GM21390 (cell line): ENCODE data around the gene TSPAN12.
"Not testable (repeated sequence)": the region's sequence is repeated elsewhere in the genome, so short reads cannot be mapped to it uniquely, and the experiment has no call there.

ENCODE experiments used
- ATAC-seq: cut with Tn5 transposase; IDR thresholded peaks from one replicate; pipeline ENCODE4 v1.9.1; 2021; ENCODE audit not compliant: unreplicated experiment

The TSPAN12 gene, protein sequence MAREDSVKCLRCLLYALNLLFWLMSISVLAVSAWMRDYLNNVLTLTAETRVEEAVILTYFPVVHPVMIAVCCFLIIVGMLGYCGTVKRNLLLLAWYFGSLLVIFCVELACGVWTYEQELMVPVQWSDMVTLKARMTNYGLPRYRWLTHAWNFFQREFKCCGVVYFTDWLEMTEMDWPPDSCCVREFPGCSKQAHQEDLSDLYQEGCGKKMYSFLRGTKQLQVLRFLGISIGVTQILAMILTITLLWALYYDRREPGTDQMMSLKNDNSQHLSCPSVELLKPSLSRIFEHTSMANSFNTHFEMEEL

DNA sequence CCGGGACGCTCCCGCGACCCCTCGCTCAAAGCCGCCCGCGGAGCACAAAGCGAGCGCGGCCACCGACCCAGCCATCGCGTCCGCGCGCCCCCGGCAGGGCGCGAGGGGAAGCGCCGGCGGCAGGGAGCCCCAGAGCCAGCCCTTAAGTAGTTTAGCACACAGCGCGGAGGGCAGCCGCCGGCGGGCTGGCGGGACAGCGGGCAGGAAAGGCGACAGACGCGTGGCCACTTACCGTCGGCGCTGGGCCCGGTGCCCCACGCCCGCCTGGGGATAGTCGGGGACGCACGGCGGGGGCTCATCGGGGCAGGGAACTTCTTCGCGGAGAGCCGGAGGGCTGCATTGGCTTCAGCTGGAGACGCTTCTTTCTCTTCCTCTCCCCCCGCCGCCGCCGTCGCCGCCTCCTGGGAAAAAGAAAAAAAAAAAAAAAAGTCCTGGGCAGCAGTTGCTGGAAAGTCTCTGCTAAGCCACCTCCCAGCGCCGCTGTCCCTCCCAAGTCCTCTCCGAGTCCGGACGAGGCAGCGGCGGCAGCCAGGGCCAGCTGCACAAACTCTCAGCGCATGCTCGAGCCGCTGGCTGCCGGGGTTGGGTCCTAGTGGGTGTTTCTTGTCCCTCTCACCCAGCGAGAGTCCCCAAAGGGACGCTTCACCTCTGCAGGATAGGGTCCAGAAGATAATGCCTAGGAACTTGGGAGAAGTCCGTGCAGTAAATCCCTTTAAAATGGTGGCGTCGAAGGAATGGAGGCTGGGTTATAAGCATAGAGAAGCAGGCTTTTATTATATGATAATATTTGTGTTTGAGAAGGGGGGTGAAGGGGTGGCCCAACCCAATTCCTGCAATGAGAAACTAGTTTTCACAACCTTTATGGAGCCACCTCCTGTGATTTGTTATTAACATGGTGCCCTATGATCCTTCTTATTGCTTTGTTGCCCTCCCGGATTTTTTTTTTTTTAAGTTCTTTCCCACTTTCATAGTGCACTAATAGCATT is at the start of gene TSPAN12:
TSPAN12 (minus strand) TSS at position 557 of the 986 bp plus-strand sequence. CDS start 1,381 bp downstream, outside the sequence.
- peak; percentile 82 for ATAC-seq

DNA sequence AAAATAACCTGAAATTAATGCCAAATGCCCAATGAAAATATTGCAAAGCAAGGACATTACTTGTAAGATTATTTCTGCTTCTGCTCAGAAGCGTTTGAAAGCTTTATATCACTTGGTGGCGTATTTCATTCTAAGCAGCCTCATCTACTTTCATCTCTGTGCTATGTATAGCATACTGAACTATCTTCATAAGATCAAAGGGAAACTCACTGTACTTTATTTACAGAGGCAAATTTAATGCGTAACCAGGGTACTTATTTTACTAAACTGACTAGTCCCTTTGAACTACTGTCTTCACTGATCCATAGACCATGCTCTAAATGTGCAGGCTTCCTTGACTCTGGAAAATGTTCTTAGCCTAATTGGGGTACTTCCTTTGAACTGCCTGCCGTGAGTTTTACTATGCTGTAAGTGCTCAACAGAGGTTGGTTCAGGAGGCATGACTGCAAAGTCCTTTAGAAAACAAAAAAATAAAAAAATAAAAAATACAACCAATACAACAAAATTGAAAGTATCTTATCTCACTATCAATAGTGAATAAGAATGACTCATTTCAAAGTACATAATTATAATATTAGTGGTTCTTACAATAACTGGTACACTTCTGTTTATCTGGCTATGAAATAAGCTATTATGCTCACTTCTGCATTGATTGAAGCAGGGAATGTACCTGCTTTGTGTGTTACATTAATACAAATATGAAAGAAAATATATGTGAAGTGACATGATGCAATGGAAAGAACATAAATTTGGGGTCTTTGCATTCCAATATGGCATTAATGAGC is 41.0 kb upstream of the TSPAN12 start:
- ATAC-seq: peak; percentile 55

DNA sequence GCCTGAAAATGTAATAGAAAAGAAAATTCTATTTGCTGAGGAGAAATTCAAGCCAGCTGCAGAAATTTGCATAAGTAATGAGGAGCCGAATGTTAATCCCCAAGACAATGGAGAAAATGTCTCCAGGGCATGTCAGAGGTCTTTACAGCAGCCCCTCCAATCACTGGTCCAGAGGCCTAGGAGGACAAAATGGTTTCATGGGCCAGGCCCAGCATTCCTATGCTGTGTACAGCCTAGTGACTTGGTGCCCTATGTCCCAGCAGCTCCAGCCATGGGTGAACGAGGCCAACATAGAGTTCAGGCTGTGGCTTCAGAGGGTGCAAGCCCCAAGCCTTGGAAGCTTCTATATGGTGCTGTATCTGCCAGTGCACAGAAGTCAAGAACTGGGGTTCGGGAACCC is 37.3 kb upstream of the TSPAN12 start:
- ATAC-seq: not testable (repeated sequence)

- ATAC-seq: not testable (repeated sequence)
Measured at GRCh38 chr7:120885602-120886001, 27.7 kb upstream of the TSPAN12 start.

DNA sequence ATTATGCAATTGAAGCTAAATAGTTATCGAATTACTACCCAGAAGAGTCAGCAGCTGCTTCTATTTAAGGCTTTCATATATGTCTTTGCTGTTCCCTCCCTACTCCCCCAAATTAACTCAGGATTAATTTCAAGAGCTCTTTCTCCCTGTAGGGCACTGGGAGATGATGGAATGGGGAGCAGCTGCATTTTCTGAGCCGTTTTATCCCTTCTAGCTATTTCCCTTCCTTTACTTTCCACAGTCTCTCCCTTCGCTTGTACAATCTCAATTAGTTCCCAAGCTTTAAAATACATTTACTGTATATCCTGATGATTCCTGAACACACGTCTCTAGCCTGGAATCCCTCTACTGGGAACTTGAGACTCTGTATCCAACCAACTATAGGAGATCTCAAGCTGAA is 19.8 kb upstream of the TSPAN12 start:
- ATAC-seq: no peak

DNA sequence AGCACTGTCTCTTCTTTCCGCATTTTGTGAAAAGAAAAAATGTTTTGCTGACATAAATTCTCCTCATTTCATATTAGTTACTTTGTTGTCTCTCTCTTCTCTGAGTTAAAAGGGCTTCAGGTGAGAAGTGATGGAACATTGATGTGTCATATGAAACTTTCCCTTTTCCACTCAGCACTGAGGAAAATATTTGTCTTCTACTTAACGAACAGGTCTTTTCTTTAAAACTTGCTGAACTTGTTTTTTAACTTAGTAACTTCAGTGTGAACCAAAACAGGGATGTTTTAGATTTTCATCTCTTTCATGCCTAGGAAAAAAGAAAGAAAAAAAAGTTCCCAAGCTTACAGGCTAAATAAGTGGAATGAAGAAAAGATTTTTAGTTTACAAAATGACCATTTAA is 19.0 kb upstream of the TSPAN12 start:
- no peak for ATAC-seq

DNA sequence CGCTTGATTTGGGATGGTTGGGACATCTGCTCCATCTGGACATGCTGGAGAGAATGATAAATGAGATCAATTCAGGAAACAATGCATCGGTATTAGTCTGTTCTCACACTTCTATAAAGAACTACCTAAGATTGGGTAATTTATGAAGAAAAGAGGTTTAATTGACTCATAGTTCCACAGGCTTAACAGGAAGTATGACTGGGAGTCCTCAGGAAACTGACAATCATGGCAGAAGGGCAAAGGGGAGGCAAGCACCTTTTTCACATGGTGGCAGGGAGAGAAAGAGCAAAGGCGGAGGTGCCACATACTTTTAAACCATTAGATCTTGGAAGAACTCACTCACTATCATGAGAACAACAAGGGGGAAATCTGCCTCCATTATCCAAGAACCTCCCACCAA is 16.8 kb upstream of the TSPAN12 start:
- no peak for ATAC-seq

- ATAC-seq: no peak
Measured at GRCh38 chr7:120874016-120874415, 16.1 kb upstream of the TSPAN12 start.

GRCh38 chr7:120873401-120873800 is 15.5 kb upstream of the TSPAN12 start:
- no peak for ATAC-seq

GRCh38 chr7:120869700-120870099 is 11.8 kb upstream of the TSPAN12 start:
- ATAC-seq: peak; percentile 62

GRCh38 chr7:120867932-120868331 is 10.0 kb upstream of the TSPAN12 start:
- ATAC-seq: peak; percentile 37

- no peak for ATAC-seq
Measured at GRCh38 chr7:120865191-120865981, 7.4 kb upstream of the TSPAN12 start.

- ATAC-seq: no peak
Measured at GRCh38 chr7:120864141-120864900, 6.4 kb upstream of the TSPAN12 start.

DNA sequence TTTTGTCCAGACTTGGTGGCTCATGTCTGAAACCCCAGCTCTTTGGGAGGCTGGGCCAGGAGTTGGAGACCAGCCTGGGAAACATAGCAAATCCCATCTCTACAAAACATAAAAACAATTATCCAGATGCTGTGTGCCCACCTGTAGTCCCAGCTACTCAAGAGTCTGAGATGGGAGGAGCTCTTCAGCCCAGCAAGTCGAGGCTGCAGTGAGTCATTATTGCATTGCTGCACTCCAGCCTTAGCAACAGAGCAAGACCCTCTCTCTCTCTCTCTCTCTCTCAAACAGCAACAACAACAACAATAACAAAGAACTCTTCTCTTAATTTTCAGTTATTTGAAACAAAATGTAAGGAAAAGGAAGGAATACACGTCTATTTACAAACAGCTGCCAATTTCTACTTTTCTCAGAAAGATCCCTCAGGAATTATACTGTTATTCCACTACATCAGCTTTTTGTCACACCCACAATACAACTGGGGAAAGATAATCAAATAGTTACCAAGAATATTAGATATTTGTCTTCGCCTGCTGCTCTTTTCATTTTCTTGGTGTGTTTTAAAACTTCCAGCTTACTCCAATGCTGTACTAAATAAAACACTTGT is 5.1 kb upstream of the TSPAN12 start:
- no peak for ATAC-seq

- ATAC-seq: no peak
Measured at GRCh38 chr7:120860156-120860555, 2.2 kb upstream of the TSPAN12 start.

DNA sequence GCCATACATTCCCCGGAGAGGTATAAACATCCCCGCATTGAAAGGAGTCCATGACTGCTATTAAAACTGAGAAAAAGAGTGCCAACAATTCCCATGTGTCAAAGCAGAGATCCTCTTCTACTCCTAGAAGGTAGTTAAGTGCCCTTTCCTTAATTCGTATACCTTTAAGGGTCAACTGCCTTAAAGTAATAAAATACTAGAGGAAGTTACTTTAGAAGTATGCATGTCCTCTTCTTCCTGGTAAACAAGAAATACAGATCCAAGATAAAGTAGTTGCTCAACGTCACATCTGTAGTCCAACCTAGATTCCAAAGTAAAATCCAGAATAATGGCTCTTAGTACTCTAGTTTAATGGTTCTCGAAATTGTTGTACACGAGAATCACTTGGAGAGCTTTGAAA is 1.5 kb upstream of the TSPAN12 start:
- no peak for ATAC-seq

DNA sequence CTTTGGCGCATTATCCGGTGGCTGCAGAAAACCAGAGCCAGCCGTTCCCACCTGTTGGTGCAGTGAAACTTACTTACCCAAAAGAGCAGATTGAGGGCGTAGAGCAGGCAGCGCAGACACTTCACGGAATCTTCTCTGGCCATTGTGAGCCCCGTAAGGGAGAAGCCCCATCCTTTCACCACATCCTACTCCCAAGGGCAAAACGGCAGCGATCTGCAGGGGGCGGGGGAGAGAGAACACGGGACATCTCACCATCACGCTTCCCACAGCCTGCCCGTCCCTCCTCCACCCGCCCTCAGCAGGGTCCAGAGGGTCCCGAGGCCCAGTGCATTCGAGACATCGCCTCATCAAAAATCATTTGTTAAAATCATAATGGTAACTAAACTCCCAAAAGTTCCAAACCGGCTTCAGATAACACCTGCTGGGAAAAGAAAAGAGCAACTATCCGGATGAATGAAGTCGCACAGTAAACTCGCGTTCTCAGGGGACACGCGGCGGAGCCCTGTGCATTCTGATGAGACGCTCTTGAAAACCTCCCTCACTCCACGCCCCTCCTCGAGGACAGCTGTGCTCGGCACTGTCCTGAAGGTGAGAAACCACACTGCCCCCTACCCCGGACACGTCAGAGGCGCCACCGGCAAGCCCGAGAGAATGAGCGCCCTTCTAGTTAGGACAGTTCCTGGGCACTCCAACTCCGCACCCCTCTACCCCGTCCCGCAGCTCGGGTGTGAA is 1.2 kb downstream of the TSPAN12 start:
- peak; percentile 65 for ATAC-seq

- ATAC-seq: no peak
Measured at GRCh38 chr7:120856198-120856597, 1.7 kb downstream of the TSPAN12 start.

DNA sequence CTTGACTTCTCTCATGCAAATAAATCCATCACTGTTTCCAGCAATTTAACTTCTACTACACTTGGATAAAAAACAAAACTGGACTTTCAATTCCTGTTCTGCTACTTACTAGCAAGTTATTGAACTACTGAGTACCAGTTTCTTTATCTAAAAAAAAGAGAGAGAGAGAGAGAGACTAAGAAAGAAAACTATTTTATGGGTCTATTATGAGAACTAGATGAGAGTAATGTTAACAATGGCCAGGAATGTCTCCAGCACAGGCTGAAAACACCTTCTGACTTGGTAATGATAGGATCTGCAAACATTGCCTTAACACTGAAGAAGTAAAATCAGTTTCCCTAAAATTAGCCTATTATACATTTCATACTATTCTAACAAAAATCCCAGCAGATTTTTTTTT is 5.2 kb downstream of the TSPAN12 start:
- no peak for ATAC-seq
